LNCAP (cell line): ENCODE data around the gene PCNX3.

Experiments
- CTCF ChIP-seq: fragments of 450-650 bp; IDR thresholded peaks from 2 replicates; pipeline ENCODE4 v1.5.1; 2017; ENCODE audit warnings: mild to moderate bottlenecking

The PCNX3 gene

GRCh38 chr11:65615950-65616574 lies 486 bp downstream of the PCNX3 start:
- TF ChIP-seq CTCF, result no peak

- TF ChIP-seq CTCF, result no peak
Measured at GRCh38 chr11:65616575-65617001, 1.0 kb downstream of the PCNX3 start.

GRCh38 chr11:65617136-65617850 lies 1.7 kb downstream of the PCNX3 start:
- TF ChIP-seq CTCF, result no peak

- TF ChIP-seq CTCF, result no peak
Measured at GRCh38 chr11:65617990-65618751, 2.6 kb downstream of the PCNX3 start.

- TF ChIP-seq CTCF, result no peak
Measured at GRCh38 chr11:65618763-65619162, 3.2 kb downstream of the PCNX3 start.

- TF ChIP-seq CTCF, result no peak
Measured at GRCh38 chr11:65619281-65619928, 3.8 kb downstream of the PCNX3 start.

- no peak for TF ChIP-seq CTCF
Measured at GRCh38 chr11:65620666-65621065, 5.1 kb downstream of the PCNX3 start.
